Activated T-cell treated with anti-CD3 and anti-CD28 coated beads, Interleukin-2, amount 50 U/mL, for 1 hour (primary cell): ENCODE data around the gene HOXD10.
A peak's percentile ranks its signal among the peaks of the same experiment; 100 is the strongest.

Source experiments
- DNase-seq: peaks from one replicate; pipeline ENCODE4 v3.0.0-alpha.2; 2020

Gene HOXD10

DNA sequence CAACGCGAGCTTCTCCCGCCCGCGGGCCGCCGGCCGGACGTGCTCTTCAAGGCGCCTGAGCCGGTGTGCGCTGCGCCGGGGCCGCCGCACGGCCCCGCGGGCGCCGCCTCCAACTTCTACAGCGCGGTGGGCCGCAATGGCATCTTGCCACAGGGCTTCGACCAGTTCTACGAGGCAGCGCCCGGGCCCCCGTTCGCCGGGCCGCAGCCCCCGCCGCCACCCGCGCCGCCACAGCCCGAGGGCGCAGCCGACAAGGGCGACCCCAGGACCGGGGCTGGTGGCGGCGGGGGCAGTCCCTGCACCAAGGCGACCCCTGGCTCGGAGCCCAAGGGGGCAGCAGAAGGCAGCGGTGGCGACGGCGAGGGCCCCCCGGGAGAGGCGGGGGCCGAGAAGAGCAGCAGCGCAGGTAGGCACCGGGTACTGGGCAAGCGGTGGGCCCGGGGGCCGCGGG is 8.8 kb upstream of the HOXD10 start:
- peak; percentile 20 for DNase-seq

DNA sequence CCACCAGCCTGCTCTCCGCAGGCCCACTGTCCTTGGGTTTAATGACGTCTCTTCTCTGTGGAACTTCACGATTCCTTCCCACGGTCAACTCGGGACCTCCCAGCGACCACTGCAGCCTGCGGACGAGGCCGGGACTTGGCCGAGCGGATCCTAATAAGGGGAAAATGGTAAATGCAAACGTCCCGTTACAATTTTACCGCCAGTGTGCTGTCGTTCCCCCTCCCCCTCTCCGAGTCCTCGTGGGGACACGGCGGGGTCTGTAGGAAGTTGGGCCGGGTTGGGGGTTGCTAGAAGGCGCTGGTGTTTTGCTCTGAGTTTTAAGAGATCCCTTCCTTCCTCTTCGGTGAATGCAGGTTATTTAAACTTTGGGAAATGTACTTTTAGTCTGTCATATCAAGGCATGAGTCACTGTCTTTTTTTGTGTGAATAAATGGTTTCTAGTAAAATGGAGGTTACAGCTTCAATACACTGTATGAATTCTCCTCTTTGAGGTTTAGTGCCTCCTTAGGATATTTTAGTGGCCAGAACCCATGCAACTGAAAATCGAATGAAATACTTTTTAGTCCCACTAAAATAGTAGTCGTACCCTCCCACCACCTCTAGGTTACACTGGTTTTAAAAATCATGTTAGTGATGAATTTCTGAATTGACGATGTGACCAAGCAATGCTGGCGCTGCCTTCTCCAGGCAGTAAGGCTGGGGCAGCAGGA is 7.2 kb upstream of the HOXD10 start:
- no peak for DNase-seq

DNA sequence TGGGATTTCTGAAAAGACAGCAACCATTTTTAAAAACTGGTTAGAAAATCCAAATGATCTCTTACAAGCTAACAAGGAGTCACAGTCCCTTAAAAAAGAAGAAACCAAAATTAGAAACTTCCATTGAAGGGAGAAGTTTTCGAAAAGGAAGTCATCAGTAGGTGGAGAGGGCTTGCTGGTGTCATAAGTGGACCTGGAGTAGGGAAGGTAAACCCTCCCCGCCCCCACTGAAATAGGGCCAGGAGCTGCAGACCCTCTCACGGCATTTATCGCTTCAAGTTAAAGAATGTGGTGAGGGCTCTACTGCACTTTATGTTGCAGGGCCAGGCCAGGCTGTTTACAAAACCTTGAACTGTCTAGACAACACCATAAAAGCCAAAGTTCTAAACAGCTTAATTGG is 6.6 kb upstream of the HOXD10 start:
- no peak for DNase-seq

DNA sequence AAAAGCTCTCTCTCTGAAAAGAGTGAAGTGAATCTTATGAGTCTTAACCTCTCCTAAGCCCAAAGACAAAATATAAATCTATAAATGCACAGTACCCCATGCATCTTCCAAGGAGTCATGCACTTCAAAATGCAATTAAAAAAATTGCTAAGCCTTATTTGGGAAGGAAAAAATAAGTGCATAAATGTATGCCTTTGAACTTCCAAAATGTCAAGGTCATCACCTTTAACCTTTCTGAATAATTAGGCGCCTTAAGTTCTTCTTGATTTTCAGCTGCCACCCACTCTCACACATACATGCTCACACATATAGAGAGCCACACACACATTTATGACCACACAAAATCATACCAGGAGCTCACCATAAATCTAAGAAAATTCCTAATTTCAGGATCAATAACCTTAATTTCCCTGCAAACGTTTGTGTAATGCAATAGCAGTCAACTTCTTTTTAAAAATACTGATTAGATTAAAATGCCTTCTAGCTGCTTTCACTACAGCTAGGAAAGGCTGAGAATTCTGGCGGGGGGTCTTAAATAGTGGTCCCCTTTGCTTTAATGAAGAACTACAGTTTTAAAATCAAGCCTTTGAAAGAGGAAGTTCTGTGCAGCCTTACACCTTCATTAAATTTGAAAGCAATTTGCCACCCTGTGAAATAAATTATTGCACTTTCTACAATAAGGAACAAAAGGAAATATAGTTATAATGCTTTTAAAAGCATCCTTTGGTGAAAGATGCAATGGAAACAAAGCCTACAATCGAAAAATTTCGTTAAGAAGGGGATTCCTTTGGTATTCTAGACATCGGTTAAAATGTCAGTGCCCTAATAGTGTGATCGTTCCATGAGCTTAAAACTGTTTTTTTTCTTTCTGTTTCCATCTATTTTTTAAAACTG is 5.9 kb upstream of the HOXD10 start:
- DNase-seq, result no peak

DNA sequence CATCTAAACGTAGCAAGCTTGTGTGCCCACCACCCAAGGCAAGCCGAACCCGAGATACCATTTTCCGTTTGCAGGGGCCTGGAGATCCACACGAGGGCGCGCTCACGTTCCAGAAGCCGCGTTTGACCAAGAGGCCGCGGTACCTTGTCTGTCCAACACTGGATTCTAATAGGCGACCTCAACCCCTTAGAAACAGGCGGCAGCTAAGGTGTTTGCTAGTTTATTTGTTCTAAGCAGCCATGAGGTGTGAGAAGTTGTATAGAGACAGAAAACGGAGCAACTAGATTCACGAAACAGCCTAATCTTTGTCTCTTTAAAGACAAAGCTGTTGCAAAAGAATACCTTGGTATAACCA is 5.3 kb upstream of the HOXD10 start:
- DNase-seq, result no peak

DNA sequence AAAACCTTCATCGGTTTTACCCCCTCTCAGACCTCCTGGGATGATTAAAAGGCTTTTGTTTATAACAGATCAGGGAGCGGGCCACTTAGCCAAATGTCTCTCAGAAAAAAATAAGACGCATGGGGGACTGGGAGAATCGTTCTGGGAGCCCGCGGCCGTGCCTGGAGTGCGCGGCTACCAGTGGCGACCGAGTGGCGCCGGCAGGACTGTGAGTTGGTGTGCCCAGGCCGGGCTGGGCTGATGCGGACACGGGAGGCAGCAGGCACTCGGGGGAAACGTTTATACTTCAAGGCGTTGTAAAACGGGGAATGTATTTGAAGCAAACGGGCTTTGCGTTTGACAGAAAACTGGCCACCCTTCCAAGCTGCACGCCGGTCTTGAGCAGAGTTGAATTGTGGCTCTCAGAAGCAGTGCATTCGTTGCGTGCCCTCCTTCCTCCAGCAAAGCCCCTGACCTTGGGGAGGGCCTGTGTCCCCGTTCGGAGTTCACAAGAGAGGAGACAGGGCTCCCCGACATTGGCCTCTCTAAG is 4.7 kb upstream of the HOXD10 start:
- no peak for DNase-seq

DNA sequence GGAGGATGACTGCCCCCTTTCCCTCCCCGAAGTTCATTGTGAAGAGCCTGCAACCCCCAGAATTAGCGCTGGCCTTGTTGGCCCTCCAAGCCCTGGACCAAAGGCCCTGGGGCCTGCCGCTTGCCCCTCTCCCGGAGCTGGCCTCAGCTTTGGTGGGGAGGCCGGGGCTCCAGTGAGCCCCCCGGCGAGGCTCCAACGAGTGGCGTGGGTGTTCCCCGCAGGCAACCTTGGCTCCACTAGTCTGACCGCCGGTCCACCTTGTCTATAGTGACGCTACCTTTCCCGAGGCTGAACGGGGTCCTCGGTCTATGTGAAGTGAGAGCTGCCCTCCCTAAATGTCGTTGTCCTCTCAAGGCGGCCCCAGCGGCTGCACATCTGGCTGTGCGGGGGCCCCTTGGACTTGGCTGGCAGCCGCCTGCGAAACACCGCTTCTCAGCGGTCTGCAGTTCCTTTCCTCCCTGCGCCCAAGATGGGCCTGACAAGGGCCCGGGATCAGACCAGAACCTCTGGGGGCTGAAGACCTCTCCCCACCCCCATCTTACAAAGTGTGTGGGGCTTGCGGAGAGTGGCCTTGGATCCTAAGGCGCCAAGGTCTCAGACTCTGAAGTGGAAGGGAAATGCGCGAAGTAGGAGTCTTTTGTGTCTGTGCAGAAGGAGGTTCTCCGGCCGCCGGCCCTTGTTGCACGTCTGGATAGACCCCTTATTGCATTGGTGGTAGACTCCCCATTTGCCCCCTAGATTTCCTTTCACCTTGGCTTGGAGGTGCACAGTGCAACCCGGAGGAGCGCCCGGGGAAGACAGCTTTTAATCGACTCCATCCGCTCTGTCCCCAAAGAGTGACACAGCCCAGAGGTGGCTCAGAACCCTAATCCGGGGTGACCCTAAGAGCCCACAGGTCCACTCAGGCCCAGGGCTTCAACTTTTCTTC is 3.9 kb upstream of the HOXD10 start:
- DNase-seq, result no peak

DNA sequence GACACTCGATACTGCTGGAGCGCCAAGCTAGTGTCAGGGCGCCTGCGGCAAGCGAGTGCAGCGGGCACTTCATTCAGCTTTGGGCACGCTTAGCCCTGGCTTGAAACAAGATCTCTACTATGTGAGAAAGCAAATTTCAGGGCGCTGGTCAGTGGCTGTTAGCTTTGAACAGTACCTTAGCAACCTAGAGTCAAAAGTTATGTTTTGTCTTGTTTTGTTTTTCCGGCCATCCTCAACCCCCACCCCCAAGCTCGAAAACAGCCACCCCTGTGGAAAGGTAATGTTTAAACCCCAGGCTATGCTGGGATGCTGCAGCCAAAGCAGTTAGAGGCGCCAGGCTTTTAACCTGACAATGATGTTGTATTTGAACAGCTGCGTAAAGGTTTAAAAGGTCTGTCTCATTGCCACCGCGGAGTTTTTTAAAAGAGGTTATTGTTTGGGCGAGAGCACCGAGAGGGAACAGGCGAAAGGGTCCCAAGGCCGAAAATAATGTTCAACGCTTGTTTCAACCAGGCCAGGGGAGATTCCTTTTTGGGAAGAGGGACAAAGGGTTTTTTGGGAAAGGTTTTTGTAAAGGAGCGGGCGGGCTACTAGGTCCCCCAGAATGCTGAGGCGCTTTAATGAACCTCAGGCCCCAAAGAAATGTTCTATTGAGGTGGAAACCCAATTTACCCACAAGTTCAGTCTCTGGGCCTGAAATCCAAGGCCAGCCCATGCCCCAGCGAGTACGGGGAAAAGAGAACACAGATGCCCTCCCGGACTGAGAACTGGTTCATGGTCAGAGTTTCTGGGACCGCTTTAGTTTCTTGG is 2.3 kb upstream of the HOXD10 start:
- DNase-seq, result no peak

DNA sequence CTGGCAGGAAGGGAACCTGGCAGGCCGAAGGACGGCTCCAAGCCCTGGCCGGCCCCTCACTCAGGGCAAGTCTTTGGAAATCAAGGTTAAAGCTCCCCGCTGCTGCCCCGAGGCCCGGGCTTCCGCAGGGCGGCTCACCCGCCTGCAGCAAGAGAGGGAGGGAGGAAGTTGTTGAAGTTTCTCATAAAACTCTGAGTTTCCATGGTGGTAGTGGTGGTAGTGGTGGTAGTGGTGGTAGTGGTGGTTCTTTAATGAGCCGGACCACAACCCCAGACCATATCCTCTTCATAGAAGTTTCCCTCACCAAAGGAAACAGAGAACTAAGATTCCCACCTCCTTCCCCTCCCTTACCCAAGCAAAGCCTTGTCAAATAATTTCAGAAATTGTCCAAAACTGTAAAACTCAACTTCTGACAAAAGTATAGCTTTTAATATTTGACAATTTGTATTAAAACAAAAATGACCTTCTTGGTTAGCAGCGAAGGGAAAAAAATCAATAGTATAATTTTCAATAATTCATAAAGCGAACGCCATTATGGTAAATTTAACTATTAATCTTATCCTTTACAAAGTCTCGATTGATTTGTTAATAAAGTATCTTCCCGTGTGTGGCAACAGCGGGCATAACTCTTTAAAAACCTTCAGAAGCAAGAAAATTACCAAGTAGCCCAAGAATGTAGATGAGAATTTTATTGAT is 1.5 kb upstream of the HOXD10 start:
- DNase-seq, result no peak

DNA sequence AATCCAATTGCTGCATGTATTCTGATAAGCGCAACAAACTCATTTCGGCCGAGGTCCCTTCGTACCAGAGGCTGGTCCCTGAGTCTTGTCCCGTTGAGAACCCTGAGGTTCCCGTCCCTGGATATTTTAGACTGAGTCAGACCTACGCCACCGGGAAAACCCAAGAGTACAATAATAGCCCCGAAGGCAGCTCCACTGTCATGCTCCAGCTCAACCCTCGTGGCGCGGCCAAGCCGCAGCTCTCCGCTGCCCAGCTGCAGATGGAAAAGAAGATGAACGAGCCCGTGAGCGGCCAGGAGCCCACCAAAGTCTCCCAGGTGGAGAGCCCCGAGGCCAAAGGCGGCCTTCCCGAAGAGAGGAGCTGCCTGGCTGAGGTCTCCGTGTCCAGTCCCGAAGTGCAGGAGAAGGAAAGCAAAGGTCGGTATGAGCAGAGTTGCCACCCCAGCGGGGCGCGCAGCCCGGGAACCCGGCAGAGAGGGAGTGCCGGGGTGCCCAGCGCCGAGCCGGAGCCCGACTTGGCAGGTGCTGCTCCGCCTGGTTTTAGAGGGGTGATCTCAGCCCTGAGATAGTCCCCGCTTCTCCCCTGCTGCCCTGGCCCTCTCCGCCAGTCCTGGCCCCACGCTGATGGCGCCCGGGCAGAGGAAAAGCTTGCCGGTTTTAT is 714 bp downstream of the HOXD10 start:
- DNase-seq, result no peak

DNA sequence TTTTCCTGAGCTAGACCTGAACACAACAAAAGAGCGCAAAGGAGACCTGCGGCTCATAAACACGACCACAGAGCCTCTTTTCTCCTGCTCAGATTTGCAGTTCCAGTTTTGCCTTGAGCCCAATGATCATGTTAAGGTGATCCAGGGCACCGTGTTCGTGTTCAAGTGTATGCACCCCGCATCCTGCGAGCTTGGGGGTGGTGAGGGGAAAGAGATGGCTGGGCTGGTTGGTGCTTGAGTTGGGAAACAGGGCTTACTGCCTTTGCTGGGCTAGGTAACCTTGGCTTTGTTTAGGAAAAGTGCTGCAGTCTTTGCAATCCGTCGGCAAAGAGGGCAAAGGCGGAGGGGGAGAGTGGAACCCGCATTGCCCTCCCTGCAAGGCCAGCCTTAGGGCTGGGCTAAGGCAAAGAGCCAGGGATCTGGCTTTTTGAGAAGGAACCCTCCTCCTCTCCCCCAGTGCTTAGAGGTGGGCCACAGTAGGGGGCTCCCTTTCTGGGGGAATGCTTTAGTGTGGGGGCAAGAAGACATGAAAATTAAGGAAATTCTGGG is 1.3 kb downstream of the HOXD10 start:
- DNase-seq, result no peak

DNA sequence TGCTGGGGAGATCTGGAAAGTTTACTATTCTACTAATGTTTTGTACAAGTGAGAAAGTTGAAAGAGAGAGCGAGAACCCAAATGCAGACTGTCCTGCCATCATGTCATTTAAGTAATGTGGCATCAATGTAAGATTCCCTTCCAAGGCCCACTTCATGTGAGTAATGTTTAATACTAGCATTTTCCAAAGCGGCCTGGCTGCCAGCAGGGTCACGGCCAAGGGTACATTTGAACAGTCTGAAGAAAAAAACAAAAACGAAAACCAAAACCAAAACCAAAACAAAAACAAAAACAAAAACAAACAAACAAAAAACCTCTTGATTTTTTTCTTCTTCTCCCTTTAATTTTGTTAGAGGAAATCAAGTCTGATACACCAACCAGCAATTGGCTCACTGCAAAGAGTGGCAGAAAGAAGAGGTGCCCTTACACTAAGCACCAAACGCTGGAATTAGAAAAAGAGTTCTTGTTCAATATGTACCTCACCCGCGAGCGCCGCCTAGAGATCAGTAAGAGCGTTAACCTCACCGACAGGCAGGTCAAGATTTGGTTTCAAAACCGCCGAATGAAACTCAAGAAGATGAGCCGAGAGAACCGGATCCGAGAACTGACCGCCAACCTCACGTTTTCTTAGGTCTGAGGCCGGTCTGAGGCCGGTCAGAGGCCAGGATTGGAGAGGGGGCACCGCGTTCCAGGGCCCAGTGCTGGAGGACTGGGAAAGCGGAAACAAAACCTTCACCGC is 2.2 kb downstream of the HOXD10 start:
- no peak for DNase-seq

DNA sequence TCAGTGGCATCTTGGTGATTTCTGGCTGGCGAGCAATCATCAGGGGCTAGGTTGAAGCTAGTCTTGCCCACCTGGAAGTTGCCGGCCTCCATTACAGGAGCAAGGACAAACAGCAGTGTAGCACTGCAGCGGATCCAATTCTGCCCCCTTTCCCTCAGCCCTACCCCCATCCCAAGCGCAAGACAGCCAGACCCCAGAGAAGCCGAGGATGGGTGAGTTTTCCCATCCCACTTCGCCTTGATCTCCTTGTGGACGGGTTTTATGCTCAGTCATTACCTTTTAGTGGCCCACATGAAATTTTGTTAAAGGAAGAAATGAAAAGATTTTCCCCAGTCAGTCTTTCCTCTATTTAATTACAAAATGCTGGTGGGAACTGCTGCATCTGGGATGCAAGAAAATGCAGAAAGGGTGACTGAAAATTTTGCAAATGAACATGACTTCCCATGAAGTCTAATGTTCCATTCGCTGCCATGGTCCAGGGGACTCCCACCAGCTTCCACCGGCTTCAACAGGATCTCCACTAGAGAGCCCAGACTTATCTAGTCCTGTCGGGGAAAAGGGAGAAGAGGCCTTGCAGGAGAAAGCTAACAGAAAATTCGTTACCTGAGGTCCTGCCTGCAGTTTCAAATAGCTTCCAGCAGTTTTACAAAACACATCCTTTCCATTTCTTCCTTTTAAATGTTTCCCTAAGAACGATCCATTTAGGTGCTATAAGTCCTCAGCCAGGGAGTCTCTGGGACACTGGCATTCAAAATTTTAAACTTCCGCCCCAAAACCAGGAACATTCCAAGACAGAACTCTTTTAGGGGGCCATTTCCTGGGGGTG is 4.0 kb downstream of the HOXD10 start:
- no peak for DNase-seq

DNA sequence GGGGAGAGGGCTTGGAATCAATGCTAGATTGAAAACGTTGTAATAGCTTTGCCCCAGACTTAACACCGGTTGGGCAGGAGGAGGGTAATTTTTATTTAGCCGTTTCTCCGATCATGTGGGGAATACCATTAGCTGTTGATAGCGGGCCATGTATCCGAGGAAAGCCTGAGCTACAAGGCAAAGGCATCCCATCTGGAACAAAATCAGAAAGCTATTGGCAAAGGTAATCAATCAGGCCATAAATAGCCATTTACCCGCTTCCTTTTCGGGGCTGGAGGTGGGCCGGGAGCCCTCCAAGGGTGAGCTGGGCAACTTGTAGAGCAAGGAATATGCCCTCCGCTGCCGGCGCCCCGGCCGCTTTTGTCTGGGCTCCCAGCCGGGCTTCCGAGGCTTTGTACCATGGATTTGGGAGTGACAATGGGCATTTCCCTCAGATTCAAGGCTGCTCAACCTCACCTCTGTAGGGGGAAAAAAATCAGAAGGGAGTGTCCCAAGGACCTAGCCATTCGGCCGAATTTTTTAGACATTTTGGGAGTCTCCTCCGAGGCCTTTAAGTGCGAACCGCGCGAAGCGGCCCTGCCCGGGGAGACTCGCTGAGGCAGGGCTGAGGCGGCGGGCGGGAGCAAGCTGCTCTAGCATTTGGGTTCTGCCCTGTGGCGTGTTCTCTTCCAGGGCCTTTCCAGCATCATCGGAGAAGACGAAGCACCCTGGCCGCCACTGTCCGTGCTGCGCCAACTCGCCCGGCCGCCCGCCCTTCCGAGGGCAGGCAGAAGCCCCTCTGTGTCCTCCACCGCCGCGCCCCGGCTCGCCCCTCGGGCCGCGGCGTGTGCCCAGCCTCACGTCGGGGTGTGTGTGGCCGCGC is 4.8 kb downstream of the HOXD10 start:
- no peak for DNase-seq

DNA sequence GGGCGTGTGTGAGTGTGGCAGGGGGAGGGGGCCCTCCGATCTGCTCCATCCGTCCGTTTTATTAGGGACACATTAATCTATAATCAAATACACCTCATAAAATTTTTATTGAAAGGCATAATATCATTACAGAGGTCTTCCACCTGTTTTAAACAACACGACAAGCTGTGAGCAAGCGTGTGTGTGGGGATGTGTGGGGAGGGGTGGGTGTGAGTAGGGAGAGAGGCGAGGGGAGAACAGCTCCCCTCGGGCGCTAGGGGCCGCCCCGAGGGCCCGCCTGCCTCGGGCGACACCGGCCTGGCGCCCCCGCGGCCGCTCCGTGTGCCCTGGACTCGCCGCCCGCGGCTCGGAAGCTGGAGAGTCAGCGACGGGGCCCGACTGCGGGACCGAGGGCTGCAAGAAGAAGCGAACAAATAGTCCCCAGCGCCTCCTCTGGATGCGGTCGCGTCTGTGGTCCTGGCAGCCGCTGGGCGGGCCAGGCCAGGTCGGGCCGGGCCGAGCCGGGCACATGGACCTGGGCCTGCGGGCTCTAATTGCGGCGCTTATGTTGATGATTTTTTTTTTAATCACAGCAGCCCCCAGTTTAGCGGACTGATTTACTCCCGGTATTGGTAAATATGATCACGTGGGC is 5.6 kb downstream of the HOXD10 start:
- DNase-seq, result no peak

DNA sequence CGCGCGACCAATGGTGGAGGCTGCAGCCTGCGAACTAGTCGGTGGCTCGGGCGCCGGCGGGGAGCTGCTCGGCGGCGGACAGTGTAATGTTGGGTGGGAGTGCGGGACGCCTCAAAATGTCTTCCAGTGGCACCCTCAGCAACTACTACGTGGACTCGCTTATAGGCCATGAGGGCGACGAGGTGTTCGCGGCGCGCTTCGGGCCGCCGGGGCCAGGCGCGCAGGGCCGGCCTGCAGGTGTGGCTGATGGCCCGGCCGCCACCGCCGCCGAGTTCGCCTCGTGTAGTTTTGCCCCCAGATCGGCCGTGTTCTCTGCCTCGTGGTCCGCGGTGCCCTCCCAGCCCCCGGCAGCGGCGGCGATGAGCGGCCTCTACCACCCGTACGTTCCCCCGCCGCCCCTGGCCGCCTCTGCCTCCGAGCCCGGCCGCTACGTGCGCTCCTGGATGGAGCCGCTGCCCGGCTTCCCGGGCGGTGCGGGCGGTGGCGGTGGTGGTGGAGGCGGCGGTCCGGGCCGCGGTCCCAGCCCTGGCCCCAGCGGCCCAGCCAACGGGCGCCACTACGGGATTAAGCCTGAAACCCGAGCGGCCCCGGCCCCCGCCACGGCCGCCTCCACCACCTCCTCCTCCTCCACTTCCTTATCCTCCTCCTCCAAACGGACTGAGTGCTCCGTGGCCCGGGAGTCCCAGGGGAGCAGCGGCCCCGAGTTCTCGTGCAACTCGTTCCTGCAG is 6.3 kb downstream of the HOXD10 start, which contains the start of gene HOXD9:
HOXD9 (plus strand) TSS at position 37 of the 728 bp plus-strand sequence; CDS start at position 87, 50 bp downstream.
- no peak for DNase-seq
